Skeletal muscle cell (primary cell): ENCODE measurements around the gene ROR1.
A peak's percentile ranks its signal among the peaks of the same experiment; 100 is the strongest.
"Not testable (repeated sequence)": the region's sequence is repeated elsewhere in the genome, so short reads cannot be mapped to it uniquely, and the experiment has no call there.

Experiments
- DNase-seq: peaks from one replicate; pipeline ENCODE4 v3.0.0-alpha.2; 2010; ENCODE audit warnings: low read depth
- H3K4me3 ChIP-seq: 2 replicates; pipeline ENCODE4 v1.5.1; 2011; ENCODE audit warnings: low read depth, mild to moderate bottlenecking, control low read depth, low read length, moderate library complexity

The ROR1 gene

DNA sequence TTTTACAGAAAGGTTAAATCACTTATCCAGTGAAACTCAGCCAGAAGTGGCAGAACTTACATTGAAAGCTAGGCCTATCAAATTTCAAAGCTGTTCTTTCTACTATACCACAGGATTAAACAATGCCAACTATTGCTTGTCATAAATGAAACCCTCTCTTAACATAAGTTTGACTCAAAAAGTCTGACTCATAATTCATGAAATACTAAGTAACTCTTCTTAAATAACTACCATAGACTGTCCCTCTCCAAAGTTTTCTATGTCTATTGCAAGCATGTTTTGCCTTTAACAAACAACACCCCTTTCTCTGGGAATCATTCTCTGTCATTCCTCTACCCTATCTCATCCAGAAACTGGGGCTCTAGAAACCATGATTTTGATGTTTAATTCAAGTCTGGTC lies 320.1 kb downstream of the ROR1 start:
- no peak overlapping the region for H3K4me3 ChIP-seq
- DNase-seq = peak; percentile 56

DNA sequence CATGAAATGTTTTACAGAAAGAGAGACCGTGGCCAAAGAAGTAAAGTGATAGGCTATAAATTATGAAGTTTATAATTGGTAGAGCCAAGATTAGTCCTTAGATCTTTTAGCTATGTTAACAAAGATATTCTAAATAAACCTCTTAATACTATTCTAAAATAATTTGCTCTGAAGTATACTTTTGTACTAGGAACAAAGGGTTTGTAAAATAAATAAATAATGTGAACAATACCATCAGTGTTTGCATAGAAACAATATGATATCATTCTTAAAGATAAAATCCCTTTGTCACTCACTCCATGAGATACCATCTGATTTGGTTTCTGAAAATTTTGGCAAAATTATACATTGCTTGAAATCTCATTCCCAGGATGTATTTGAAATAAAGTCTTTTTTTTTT lies 322.0 kb downstream of the ROR1 start:
- H3K4me3 ChIP-seq = no peak overlapping the region
- DNase-seq = no peak

DNA sequence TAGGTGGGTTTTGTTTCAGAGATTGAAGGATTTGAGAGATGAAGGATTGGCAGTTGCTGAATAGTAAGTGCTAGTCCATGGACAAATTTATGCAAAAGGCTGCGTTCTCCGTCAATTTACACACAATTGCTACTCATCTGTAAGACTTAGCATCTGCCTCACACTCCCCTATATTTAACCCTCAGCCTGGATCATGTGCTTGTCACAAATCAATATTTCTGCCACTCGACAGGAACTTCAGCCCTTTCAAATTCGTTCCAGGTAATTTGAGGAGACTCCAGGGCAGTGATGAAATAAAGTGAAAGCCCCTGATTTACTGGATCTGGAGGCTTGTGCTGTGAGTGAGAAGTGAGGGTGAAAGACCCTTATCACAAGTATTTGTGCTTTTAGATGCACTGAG lies 324.0 kb downstream of the ROR1 start:
- no peak overlapping the region for H3K4me3 ChIP-seq
- no peak for DNase-seq

DNA sequence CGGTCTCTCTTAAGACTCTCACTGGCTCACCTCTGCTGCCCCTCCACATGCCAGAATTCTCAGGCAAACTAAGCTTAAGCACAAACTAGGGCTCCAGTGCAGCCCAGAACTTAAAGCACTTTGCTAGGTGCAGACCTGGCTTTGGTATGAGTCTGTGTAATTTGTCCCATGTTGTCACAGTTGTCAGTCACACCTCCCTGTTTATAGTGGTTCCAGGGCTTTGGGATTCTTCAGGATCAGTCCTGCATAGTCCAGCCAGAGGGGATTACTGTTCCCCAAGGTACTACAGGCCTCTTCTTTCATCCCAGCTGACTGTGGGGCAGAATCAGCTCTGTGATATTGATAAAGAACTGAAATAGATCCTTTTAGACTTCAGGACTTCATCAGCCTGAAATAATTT lies 324.6 kb downstream of the ROR1 start:
- DNase-seq = no peak
- no peak overlapping the region for H3K4me3 ChIP-seq

DNA sequence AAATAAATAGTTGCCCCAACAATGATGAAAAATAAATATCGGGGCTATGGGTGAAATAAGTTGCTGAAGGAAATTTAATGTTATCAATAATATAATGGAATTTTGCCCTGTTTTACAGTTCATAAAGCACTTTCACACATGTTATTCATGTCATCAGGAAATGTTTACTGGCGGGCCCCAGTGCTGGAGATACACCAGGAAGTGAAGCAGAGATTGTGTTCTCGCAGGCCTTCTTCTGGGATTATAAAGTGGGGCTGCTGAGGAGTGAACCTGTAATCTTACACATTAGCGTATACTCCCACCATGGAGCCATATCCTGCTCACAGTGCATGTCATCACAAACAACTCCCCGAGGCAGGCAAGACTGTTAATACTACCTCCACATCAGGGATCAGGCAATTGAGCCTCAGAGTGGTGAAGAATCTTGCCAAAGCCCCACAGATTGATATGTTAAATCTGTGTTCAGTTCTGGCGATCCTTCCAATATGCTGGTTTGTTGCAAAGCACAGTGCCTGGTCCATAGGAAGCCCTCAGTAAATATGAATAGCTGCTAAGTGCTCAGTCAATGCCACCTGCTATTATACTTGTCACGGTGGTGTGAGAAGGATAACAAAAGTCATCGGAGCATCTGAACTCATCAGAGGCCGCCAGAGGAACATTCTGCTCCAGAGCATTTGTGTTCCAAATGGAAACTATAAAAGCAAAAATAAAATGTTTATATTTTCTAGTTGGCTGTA lies 325.2 kb downstream of the ROR1 start:
- H3K4me3 ChIP-seq = no peak overlapping the region

DNA sequence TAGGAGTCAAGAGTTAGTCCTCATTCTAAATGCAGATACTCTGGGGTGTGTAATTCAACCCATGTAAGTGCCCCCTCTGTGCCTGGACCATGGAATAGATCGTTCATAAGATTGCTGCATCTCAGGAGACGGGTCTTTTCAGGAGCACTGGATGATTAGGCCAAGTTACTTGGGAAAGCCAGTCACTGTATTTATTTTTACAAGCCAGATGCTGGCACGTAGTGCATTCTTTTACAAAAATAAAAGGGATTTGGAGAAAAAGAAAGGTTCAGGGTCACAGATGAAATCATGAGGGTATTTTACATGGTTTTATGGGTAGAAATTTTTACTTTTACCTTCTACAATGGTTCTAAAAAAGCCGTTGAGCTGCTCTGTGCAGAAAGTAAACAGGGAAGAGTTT lies 327.0 kb downstream of the ROR1 start:
- no peak overlapping the region for H3K4me3 ChIP-seq
- no peak for DNase-seq

More for the DNA sequence above, 325.2 kb downstream of the ROR1 start:
- DNase-seq = no peak

DNA sequence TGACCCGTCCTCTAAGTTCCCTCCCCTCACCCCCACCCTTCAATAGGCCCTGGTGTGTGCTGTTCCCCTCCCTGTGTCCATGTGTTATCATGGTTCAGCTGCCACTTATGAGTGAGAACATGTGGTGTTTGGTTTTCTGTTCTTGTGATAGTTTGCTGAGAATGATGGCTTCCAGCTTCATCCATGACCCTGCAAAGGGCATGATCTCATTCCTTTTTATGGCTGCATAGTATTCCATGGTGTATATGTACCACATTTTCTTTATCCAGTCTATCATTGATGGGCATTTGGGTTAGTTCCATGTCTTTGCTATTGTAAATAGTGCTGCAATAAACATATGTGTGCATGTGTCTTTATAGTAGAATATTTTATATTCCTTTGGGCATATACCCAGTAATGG lies 330.8 kb downstream of the ROR1 start:
- DNase-seq, H3K4me3 ChIP-seq: not testable (repeated sequence)

DNA sequence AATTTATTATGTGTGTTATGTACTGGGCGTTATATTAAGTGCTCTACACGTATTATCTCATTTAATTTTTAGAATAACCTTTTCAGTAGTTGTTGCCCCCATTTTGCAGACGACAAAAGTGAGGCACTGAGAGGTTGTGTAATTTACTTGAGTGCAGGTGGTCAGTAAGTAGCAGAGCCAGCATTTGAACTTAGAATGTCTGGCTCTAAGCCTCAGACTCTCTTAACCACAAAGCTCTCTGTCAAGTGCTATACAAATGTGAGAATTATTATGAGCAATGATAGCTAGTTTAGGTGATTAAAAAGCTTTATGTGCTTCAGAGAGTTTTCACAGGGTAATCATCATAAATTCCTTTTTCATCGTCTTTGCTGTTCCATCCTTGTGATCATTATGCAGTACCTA lies 333.3 kb downstream of the ROR1 start:
- H3K4me3 ChIP-seq = no peak overlapping the region
- DNase-seq = no peak

DNA sequence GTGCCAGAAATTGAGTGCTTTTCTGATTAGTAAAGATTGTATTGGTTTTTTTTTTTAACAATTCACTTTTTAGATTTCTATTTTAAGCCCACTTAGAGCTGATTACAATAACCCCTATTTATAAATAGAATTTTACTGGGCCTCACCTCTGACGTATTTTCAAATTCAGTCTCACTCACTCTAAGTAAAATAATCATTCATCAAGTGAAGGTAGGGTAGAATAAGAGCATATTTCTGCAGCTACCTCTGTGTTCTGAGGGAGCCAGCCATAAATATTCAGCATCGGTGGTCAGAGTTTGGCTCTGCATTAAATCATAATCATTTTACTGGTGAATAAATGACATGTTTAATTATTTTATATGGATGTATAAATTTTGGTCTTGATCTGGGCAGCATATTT lies 333.8 kb downstream of the ROR1 start:
- no peak overlapping the region for H3K4me3 ChIP-seq
- DNase-seq = no peak

DNA sequence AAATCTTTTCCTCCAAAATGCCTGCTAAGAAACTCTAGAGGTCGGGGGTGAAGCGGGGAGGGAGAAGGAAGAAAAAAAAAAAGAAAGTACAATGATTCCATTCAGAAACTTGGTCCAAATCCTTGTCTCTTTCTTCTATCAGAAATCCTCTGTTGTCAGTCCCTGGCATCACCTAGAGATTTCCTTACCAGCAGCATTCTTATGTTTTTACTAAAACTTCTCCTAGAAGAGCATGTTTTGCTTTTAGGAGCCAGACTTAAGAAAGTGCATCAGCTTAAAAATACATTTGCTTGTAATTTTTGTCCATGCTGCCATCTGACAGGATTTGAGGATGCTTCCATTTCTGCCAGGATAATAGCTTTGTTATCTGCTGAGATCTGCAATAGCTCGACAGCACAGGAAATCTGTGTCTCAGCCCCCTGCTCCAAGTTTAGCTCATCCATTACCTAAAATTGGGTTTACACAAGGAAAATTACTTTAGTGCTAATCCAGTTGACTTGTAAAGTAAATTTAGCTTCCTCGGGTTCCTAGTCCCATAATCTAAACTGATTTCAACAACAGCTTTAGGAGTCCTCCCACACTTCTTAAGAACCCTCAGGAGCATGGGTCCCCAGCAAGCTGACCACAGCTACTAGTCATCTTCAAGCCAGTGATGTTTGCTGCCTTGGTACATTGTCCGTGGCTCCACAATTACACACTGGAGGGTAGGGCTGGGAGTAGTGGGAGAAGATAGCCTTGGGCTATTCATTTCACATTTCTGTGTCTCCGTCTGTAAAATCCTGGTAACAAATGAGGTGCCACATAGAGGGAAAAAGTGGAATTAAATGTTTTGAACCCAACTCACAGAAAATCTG lies 337.3 kb downstream of the ROR1 start:
- DNase-seq = no peak

DNA sequence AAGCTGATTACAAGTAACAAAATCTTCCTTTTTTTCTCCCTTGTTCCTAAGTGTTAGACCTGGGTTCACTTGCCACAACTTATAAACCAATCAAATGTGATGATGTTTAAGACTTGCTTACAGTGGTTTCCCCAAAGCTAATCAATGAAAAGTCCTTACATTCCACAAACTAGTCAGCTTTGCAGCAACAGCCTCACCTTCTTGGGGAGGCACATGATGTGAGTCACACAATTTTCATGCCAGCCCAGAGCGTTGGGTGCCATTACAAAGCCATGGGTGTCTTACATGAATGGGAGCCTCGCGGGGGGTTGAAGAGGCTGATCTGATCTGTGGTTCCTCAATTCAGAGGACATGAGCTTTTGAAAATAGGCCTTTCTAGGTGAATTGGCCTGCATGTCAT lies 338.0 kb downstream of the ROR1 start:
- H3K4me3 ChIP-seq = no peak overlapping the region
- DNase-seq = no peak

More for the DNA sequence above, 337.3 kb downstream of the ROR1 start:
- H3K4me3 ChIP-seq = no peak overlapping the region

DNA sequence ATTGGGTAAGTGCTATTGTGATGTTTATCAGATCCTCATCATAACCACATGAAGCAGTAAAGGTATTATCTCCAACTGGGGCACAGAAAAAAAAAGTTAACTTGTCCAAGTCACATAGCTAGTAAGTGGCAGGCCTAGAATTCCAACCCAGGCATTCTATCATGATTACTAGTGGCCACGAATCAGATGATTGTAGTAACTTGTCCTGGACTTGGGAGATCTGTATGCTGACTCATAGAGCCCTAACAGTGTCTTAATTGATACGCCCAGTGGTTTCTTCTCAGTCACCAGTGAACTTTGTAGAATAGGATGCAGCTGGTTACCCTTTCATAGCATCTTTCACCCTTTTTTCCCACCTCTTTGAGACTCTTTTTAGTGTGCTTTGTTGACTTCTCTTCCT lies 338.5 kb downstream of the ROR1 start:
- DNase-seq = peak; percentile 63
- no peak overlapping the region for H3K4me3 ChIP-seq

DNA sequence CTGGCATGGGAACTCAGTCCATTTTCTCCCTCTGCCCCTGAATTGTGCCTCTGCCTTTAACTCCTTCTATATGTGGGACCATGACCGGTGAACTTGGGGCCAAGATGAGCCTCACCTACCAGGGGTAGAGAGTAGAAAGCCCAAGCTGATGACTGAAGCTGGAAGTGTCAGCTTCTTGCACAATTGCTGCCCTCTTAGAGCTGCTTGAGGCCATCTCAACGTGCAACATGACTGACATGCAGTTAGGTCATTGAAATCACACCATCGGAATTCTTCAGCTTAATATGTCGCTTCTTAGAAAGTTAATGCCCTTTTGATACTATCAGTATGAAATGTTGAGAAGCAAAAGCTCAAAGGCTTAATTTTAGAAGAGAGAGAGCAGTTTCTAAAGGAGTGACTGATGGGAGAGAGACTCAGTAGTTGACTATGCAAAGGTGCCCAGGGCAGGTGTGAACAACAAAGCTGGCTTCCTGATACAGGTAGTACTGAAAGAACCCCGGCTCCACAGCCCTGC lies 340.3 kb downstream of the ROR1 start:
- no peak for DNase-seq
- H3K4me3 ChIP-seq = no peak overlapping the region

DNA sequence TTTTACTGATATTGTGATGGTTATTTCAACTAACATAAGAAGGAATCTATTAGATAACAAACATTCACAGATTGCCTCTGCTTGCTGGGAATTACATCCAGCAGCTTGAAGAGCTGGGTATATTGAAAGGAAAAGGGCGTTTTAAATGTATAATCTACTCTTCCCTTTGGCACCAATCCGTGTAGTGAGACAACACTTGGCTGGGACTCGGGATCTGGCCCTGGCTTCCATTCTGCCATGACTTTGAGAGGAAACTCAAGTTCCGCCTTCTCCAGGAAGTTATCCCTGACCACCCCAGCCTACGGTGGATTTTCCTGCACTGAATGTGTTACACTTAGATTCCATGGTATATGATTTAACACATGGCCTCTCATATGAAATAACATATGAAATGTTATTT lies 342.7 kb downstream of the ROR1 start:
- no peak overlapping the region for H3K4me3 ChIP-seq
- no peak for DNase-seq

DNA sequence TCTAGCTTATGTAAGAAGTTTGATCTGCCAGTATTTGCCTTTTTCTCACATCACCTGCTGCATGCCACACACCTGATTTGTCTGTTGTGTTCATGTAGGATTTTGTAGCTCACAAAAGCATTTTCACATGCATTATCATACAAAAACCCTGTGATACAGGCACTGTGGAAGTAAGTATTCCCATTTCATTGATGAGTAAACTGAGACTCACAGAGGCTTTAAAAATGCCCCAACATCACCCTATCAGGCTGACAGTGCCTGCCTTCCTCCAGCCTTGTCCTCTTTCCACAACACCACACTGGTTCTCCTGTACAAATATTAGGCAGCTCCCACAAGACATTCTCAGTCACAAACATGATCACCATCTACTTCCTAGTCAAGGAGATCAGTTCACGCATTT lies 343.7 kb downstream of the ROR1 start:
- no peak overlapping the region for H3K4me3 ChIP-seq
- no peak for DNase-seq

DNA sequence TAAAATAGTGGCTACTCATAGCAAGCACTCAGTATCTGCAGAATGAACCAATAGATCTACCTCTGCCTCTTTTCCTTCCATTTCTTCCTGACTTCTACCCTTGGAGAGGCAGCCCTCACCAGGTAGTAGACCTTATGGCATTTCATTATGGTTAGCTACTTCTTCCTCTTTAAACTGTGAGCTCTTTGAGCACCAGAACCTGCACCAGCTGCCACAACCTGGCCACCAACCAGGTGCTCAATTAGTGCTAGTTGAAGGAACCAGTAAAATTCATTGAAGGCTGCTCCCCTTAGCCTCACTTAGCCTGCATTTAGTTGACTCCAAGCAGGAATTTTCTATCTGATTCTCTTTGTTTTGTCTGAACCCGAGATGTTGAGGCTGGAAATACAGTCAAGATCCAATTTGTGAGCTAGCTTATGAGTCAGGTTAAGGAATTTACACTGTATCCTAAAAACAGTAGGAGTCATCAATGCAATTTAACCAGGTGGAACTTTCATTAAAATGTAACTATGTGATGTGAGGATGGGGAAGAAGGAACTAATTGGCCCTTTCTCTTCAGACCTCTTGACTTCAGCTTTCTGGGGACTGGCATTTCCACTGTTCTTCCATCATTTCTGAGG lies 348.1 kb downstream of the ROR1 start:
- no peak for DNase-seq
- no peak overlapping the region for H3K4me3 ChIP-seq

DNA sequence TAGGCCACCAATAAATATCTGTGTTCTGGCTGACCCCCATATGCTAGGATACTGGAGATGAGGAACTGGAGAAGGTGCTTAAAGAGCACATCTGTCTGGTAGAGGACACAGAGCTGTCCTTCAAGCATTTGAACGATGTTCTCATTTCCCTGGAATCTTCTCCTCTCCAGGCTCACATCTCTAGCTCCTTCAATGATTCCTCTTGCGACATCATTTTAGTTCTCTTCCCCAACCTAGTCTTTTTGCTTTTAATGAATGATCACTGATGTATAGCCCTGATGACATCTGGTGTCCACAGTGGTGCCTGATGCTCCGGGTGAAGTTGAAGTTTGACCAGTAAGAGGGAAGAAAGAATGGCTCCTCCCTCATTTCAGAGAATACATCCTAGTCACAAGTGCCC lies 348.8 kb downstream of the ROR1 start:
- no peak overlapping the region for H3K4me3 ChIP-seq
- peak; percentile 41 for DNase-seq

DNA sequence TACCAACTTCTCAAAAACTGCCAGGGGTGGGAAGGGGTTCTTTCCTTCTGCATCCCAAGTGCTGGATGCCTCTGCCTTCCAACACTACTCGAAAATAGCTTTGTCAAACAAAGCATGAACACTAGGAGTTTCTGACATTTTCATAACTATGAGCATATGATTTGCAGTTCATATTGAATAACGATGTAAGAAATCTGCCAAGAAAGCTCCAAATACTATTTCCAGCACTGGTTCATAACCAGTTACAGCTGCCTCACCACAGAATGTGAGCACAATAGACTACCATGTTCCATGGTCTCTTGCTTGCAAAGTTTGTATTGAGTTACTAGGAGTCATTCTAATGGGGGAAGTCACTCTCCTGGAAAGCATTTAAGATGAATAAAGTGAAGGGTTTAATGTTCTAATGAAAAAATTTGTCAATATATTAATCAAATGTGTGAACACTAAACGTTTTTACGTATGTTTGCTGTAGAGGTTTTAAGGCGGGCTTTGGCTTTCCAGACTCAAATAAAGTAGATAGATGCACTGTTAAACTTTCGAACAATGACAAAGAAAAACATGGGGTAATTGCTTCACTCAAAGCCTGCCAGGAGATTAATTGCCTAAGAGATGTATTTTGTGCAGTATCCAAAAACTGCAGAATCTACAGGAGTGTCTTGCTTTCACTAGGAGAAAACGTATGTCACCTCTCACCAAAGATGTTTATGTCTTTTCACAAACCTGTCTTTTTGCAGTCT lies 351.1 kb downstream of the ROR1 start:
- H3K4me3 ChIP-seq = no peak overlapping the region
- no peak for DNase-seq

DNA sequence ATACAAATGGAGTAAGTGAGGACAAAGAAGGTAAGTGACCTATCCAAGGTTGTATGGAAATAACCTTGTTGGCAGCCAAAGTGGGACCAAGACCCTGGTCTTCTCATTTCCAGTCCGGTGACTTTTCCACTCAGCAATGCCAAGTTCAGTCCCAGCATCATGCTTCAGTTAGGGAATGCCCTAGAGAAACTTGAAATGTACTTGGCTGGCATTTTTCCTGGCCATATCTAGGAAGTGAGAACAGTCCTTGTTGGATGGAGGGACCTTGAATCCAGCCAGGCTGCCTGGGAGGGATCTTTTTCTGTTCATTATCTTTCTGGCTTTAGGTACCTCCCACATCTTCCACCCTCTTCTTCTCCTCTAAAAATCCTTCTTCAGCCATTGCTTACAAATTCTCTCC lies 352.8 kb downstream of the ROR1 start:
- no peak for DNase-seq

DNA sequence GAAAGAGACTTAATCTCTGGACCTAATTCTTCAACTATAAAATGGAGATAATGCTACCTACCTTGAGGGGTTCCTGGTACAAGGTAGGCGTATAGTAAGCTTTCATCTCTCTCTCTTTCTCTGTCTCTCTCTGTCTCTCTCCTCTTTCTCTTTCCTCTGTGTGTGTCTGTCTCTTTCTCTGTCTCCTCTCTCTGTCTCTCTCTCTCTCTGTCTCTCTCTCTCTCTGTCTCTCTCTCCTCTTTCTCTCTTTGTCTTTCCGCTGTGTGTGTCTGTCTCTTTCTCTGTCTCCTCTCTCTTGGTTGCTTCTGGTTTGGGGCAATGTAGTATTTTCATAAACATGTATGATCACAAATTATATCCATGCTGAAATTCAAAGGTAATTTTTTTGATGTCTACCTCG lies 353.5 kb downstream of the ROR1 start:
- no peak overlapping the region for H3K4me3 ChIP-seq
- no peak for DNase-seq

More for the DNA sequence above, 352.8 kb downstream of the ROR1 start:
- H3K4me3 ChIP-seq = no peak overlapping the region
